Hematopoietic multipotent progenitor cell treated with erythropoietin and hydrocortisone succinate and interleukin-3 and kit ligand, for 17 days (in vitro differentiated cells): ENCODE data around the gene C12orf56.
"Not testable (repeated sequence)": the region's sequence is repeated elsewhere in the genome, so short reads cannot be mapped to it uniquely, and the experiment has no call there.

Source experiments
- DNase-seq: peaks from one replicate; pipeline ENCODE4 v3.0.0-alpha.2; 2015; ENCODE audit warnings: low spot score

C12orf56 gene

DNA sequence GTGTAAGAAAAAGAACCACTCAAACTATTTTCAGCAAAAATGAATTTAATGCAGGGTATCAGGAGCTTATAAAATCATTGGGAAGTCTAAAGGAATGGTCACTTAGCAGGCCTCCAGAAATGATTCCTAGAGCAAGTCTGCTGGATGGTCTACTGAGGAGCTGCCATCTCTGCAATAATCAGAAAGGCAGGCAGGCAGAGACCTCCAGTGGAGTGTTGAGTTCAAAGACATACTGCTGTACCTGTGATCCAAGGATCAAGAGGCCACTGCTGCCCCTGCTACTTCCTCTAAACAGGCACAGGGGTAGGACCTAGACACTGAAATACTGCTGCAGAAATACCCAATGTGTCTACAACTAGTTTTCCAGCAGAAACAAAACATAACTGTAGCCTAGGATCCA, 154.0 kb downstream of the C12orf56 start:
- DNase-seq: no peak

DNA sequence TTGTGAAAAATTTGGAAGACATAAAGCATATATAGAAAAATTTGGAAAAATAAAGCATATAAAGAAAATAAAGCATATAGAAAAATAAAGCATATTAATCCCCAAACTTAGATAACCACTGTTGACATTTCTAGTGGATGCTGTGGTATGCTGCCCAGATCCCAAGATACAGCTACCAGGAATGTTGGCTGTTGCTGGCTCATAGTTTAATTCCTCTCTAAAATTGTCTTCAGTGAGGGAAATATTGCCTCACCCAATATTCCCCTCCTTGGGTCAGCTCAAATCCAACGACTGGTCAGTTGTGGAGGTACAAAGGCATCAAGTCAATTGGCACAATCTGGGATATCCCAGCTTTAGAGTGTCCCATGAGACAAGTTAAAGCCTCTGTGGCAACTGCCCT, 158.4 kb downstream of the C12orf56 start:
- no peak for DNase-seq

DNA sequence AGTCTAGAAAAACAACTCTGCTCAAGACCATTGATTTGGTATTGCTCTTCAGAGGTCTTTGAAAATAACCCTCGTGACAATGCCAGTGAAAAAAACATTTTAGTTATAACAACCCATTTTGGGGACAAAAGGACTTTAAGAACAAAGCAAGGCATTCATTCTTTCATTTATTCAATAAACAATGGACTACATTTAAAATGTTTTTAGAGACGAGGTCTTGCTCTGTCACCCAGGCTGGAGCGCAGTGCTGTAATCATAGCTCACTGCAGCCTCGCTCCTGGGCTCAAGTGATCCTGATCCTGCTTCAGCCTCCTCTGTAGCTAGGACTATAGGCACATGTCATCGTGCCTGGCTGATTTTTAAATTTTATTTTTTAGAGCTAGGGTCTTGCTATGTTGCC, 160.8 kb downstream of the C12orf56 start:
- DNase-seq: no peak

DNA sequence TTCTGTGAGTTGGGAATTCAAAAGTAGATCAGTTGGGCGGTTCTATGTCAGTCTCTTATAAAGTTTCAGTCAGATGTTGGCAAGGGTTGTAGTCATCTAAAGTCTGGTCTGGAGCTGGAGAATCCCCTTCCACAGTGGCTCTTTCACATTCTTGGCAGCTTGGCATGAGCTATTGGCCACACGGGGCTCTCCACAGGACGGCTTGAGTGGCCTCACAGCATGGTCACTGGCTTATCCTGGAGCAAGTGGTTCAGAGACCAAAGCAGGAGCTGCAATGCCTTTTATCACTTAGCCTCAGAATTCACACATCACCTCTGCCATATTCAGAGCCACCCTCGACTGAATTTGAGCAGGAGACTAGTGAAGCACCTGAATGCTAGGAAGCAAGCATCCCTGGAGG, 161.3 kb downstream of the C12orf56 start:
- no peak for DNase-seq

- DNase-seq: no peak
Measured at GRCh38 chr12:64225626-64226025, 164.9 kb downstream of the C12orf56 start.

- peak; percentile 90 for DNase-seq
Measured at GRCh38 chr12:64222009-64222765, 168.4 kb downstream of the C12orf56 start, which contains the start of gene KICS2. KICS2 (minus strand) TSS chr12:64222296; CDS start chr12:64222237, 59 bp downstream.

- peak; percentile 71 for DNase-seq
Measured at GRCh38 chr12:64221651-64222008, 168.9 kb downstream of the C12orf56 start.

- no peak for DNase-seq
Measured at GRCh38 chr12:64220046-64220445, 170.5 kb downstream of the C12orf56 start.

DNA sequence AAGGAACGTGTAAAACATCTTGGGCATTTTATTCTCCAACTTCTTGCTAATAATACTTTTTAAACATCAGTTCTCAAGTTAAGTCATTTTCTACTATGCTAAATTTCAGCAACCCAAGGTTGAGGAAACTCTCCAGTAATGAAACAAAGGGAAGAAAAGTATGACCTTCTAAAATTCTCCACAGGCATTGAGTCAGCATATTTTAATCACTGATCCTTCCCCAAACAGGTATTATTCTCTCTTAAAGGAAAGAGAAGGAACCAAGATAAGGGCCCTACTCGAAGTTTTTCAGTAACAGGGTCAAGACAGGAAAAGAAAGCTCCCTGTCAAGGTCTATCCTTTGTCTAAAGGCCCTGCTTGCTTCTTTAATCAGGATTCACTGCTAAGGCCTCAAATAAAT, 171.4 kb downstream of the C12orf56 start:
- DNase-seq: peak; percentile 15

GRCh38 chr12:64218597-64218996, 172.0 kb downstream of the C12orf56 start:
- peak; percentile 14 for DNase-seq

DNA sequence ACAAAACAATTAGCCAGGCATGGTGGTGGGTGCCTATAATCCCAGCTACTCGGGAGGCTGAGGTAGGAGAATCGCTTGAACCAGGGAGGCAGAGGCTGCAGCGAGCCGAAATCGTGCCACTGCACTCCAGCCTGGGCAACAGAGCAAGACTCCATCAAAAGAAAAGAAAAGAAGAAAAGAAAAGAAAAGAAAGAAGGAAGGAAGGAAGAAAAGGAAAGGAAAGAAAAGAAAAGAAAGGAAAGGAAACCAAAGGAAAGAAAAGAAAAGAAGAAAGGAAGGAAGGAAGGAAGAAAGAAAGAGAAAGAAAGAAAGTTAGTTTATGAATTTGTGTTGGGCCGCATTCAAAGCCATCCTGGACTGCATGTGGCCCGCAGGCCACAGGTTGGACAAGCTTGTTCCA, 172.9 kb downstream of the C12orf56 start:
- not testable (repeated sequence) for DNase-seq

DNA sequence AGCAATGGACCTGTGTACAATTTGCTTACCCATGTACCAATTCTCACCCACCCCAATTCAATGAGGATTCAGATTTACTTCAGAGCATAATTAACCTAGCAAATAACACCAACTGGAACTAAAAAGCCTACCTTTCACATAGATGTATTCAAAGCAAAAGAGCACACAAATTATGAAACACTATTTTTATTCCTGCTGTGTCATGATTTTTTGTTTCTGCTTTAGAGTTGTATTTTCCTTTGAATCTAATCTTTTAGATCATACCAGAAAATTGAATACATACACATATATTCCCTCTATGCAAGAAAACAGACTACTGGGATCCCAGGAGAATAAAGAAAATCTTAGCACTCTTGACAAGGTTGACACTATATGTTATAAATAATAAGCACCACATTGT, 174.3 kb downstream of the C12orf56 start:
- no peak for DNase-seq
